Spleen (tissue), 11 donors: ENCODE data around the gene NAALADL2. TPM values are rescaled to one million over a fixed set of nuclear protein-coding genes. Genes with fewer than 3 reads are reported as not detected.

Experiments
- DNase-seq: peaks from one replicate; pipeline ENCODE4 v3.0.0-alpha.2; 2020
- H3K27ac ChIP-seq, 8 donors: fragments of 200-600 bp; sonication (generic) in 7 of 8; 1 replicate in 4 of 8; 2 replicates in 4 of 8; pipeline versions ENCODE4 v1.5.0 to v1.8.0; 2016 to 2021; ENCODE audit warnings: inconsistent platforms in 4 of 8, mild to moderate bottlenecking in 4 of 8, moderate library complexity in 1 of 8
- H3K27me3 ChIP-seq, 7 donors: fragments of 200-600 bp; sonication (generic) in 6 of 7; replicated peaks in 1 of 7; 1 replicate in 4 of 7; 2 replicates in 3 of 7; pipeline versions ENCODE4 v1.5.0 to v1.8.0; 2016 to 2021; ENCODE audit warnings: inconsistent platforms in 3 of 7, mild to moderate bottlenecking in 1 of 7
- H3K36me3 ChIP-seq, 6 donors: fragments of 200-600 bp; sonication (generic) in 5 of 6; 1 replicate in 4 of 6; 2 replicates in 2 of 6; pipeline versions ENCODE4 v1.5.0 to v1.8.0; 2016 to 2021; ENCODE audit warnings: inconsistent platforms in 2 of 6
- H3K4me1 ChIP-seq, 6 donors: fragments of 200-600 bp; sonication (generic) in 5 of 6; 1 replicate in 3 of 6; 2 replicates in 3 of 6; pipeline versions ENCODE4 v1.5.0 to v1.8.0; 2016 to 2021; ENCODE audit warnings: inconsistent platforms in 3 of 6
- H3K4me3 ChIP-seq, 8 donors: fragments of 200-600 bp; sonication (generic) in 7 of 8; 1 replicate in 4 of 8; 2 replicates in 4 of 8; pipeline versions ENCODE4 v1.5.0 to v1.8.0; 2016 to 2021; ENCODE audit warnings: inconsistent platforms in 4 of 8, mild to moderate bottlenecking in 4 of 8, moderate library complexity in 2 of 8
- H3K9me3 ChIP-seq, 8 donors: fragments of 200-600 bp; sonication (generic) in 7 of 8; 1 replicate in 4 of 8; 2 replicates in 4 of 8; pipeline versions ENCODE4 v1.5.0 to v1.8.0; 2016 to 2021; ENCODE audit warnings: inconsistent platforms in 4 of 8
- POLR2A ChIP-seq, 3 donors: fragments of 450-650 bp; IDR thresholded peaks; one replicate each; pipeline ENCODE4 v1.5.1; 2017; ENCODE audit warnings: antibody characterized with exemption in 3 of 3, mild to moderate bottlenecking in 1 of 3
- POLR2AphosphoS5 ChIP-seq, 3 donors: sonication (generic); formaldehyde crosslinking; IDR thresholded peaks; one replicate each; pipeline ENCODE4 v1.5.1; 2017; ENCODE audit warnings: antibody characterized with exemption in 3 of 3
- WGBS, 5 donors: extraction: QIAGEN DNeasy Blood & Tissue Kit in 3 of 5; methylation state at CpG; one replicate each; pipeline versions ENCODE4 v1.1.5 to v1.1.7; 2013 to 2018; 5-methylcytosine and 5-hydroxymethylcytosine counted together
- intact Hi-C: fragments of 100-400 bp; cut with DNase I; formaldehyde crosslinking; loops from one replicate; pipeline ENCODE4 v1.15.0; 2023; ENCODE audit warnings: low total_unique reads
- polyA plus RNA-seq, 3 donors: library from polyadenylated mRNA; stranded (reverse); fragments of 200-250 nt; gene quantifications; one replicate each; pipeline ENCODE4 v1.2.1, GENCODE V29; 2013
- total RNA-seq, 7 donors: library from RNA; depleted of rRNA in 3 of 7; stranded (reverse); fragments of >200 nt in 3 of 7; fragmentation: NEBNext Ultra II Directional in 4 of 7; extraction: Animal tissue kit (Norgen Biotek cat#: 25700) in 4 of 7; gene quantifications; one replicate each; pipeline versions ENCODE4 v1.1.0 to v1.2.1, GENCODE V29; 2016 to 2021
- TF ChIP-seq, protein P1 (sequence below), 11 experiments: fragments of 200-600 bp in 7 of 11; fragments of 450-650 bp in 4 of 11; sonication (generic) in 4 of 11; IDR thresholded peaks in 8 of 11; conservative IDR thresholded peaks in 3 of 11; 1 replicate in 7 of 11; 2 replicates in 4 of 11; pipeline versions ENCODE4 v1.4.0 to v1.8.0; 2016 to 2021; ENCODE audit warnings: antibody characterized with exemption in 11 of 11, inconsistent platforms in 4 of 11, mild to moderate bottlenecking in 1 of 11
- donor health status: healthy with polysubstance abuse.
- donor health status: DM: no; HTN: no; CAD: no; lungs with moderate emphysema.
- donor health status: DM: no; HTN: no; CAD: no.
- donor health status: Bipolar disorder and iron deficiency.
- donor health status: healthy.
- donor health status: DM: no; HTN: no; CAD: no.
- donor health status: DM: yes; HTN: yes; CAD: no.

NAALADL2 gene
- total and polyA plus RNA-seq, 10 donors = 0.09 to 14.4 (median 6.4) TPM

DNA sequence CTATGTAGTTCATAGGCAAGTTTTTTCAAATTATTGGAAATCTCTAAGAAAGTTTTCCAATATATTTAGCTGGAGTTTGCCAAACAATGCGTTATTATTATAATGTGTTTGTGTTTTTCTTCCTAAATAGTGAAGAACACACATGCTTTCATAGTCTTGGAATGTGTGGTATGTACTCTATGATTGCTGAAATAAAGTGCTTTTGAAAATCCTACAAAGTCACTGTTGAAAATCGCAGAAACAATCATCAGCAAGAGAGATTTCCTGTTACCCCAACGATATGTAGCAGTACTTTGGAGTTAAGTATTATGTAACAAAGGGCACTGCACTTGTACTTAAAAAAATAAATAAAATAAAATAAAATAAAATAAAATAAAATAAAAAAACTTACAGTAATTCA, 796.2 kb downstream of the NAALADL2 start:
- Histone ChIP-seq H3K4me1 (no peaks in the 10 kb centered on the region), H3K4me3 (no peak overlapping the region), H3K36me3 (no peaks in the 10 kb centered on the region), H3K27ac (no peak overlapping the region), H3K9me3 (peaks cover 0 to 10% (median 0%) of the 10 kb centered on the region in 8 donors), H3K27me3 (no peaks in the 10 kb centered on the region)
- intact Hi-C loops = no loop called here
- TF ChIP-seq, protein P1, sequence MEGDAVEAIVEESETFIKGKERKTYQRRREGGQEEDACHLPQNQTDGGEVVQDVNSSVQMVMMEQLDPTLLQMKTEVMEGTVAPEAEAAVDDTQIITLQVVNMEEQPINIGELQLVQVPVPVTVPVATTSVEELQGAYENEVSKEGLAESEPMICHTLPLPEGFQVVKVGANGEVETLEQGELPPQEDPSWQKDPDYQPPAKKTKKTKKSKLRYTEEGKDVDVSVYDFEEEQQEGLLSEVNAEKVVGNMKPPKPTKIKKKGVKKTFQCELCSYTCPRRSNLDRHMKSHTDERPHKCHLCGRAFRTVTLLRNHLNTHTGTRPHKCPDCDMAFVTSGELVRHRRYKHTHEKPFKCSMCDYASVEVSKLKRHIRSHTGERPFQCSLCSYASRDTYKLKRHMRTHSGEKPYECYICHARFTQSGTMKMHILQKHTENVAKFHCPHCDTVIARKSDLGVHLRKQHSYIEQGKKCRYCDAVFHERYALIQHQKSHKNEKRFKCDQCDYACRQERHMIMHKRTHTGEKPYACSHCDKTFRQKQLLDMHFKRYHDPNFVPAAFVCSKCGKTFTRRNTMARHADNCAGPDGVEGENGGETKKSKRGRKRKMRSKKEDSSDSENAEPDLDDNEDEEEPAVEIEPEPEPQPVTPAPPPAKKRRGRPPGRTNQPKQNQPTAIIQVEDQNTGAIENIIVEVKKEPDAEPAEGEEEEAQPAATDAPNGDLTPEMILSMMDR (IDR thresholded peaks at IDR 0.05 in 8 of 11, conservative IDR thresholded peaks at IDR 0.05 in 3 of 11) = no peak
- TF ChIP-seq POLR2A (IDR thresholded peaks at IDR 0.05) (no peak), POLR2AphosphoS5 (IDR thresholded peaks at IDR 0.05) (no peak)
- DNase-seq = no peak
- 59 to 73% (median 71%) methylated on average over 3 of the region's 3 CpGs for WGBS, 5 donors

DNA sequence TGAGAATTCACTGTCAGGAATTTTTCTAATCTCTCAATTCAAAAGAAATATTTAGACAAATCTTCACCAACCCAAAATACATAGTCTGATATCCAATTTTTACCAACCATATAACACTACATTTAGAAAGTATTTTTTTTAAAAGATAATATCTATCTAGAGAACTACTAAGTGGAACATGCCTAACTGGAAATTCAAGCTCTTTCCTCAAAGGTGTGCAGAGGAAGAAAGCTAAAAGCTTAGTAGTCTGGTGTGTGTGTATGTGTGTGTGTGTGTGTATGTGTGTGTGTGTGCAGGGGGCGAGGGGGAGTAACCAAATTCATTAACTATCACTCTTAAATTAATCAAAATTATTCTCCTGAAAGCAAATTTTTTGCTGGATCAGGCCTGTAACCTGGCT, 797.3 kb downstream of the NAALADL2 start:
- Histone ChIP-seq H3K36me3 (no peaks in the 10 kb centered on the region), H3K4me1 (no peaks in the 10 kb centered on the region), H3K4me3 (no peak overlapping the region), H3K9me3 (peaks cover 0 to 10% (median 0%) of the 10 kb centered on the region in 8 donors), H3K27ac (no peak overlapping the region), H3K27me3 (no peaks in the 10 kb centered on the region)
- TF ChIP-seq POLR2AphosphoS5 (IDR thresholded peaks at IDR 0.05) = no peak
- no peak for TF ChIP-seq POLR2A (IDR thresholded peaks at IDR 0.05)
- TF ChIP-seq, protein P1 (IDR thresholded peaks at IDR 0.05 in 8 of 11, conservative IDR thresholded peaks at IDR 0.05 in 3 of 11) = no peak
- 48 to 72% (median 66%) methylated on average over 1 of the region's 1 CpG for WGBS, 5 donors
- no peak for DNase-seq
- intact Hi-C loops = no loop called here

DNA sequence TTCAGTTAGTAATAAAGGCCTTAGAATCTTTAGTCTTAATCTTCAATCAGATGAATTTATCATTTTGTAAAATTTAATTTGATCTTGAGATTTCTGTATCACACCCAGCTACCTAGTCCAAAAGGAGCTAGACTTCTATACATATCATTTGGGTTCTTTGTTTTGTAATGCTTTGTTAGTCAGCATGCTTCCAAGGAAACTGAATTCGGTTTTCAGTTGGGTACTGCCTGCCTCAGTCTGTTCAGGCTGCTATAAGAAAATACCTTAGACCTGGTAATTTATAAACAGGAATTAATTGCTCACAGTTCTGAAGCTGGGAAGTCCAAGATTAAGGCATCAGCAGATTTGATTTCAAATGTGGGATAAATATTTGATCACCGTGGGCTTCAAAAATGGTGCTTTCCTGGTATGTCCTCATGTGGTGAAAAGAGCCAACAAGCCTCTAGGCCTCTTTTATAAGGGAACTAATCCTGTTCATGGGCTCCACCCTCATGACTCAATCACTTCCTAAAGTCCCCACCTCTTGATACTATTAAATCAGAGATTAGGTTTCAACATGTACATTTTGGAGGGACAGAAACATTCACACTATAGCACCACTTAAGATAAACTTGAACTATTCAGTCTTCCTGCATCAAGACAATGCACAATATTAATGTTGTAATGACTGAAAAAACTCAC, 800.7 kb downstream of the NAALADL2 start:
- H3K36me3 ChIP-seq = no peaks in the 10 kb centered on the region
- no peaks in the 10 kb centered on the region for H3K27me3 ChIP-seq
- intact Hi-C loops = no loop called here
- H3K27ac ChIP-seq = no peak overlapping the region
- H3K4me1 ChIP-seq = no peaks in the 10 kb centered on the region
- H3K9me3 ChIP-seq = no peaks in the 10 kb centered on the region
- DNase-seq = no peak
- TF ChIP-seq POLR2AphosphoS5 (IDR thresholded peaks at IDR 0.05) (no peak), POLR2A (IDR thresholded peaks at IDR 0.05) (no peak)
- TF ChIP-seq, protein P1 (IDR thresholded peaks at IDR 0.05 in 8 of 11, conservative IDR thresholded peaks at IDR 0.05 in 3 of 11) = no peak
- WGBS, 5 donors = 72 to 86% (median 83%) methylated on average over 2 of the region's 2 CpGs
- H3K4me3 ChIP-seq = no peak overlapping the region

DNA sequence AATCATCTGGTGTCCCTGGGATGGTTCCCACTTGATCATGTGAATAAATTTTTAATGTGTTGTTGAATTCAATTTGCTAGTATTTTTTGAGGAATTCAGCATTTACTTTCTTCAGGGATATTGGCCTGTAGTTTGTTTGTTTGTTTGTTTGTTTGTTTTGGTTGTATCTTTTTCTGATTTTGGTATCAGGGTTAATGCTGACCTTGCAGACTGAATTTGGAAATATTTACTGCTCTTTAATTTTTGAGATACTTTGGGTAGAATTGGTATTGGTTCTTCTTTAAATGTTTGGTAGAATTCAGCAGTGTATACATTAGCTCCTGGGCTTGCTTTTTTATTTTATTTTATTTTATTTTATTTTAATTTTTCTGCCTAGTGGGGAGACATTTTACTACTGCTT, 803.7 kb downstream of the NAALADL2 start:
- TF ChIP-seq, protein P1 (IDR thresholded peaks at IDR 0.05 in 8 of 11, conservative IDR thresholded peaks at IDR 0.05 in 3 of 11) = no peak
- TF ChIP-seq POLR2A (IDR thresholded peaks at IDR 0.05) = no peak
- no peak for TF ChIP-seq POLR2AphosphoS5 (IDR thresholded peaks at IDR 0.05)
- intact Hi-C loops = no loop called here
- no peak overlapping the region for H3K4me3 ChIP-seq
- no peaks in the 10 kb centered on the region for H3K27me3 ChIP-seq
- H3K27ac ChIP-seq = no peak overlapping the region
- H3K36me3 ChIP-seq = no peaks in the 10 kb centered on the region
- no peak for DNase-seq
- no peaks in the 10 kb centered on the region for H3K4me1 ChIP-seq
- H3K9me3 ChIP-seq = peaks cover 0 to 5% (median 0%) of the 10 kb centered on the region in 8 donors
